Duodenal mucosa (tissue), 2 donors: ENCODE data around the gene ANKRD12.

Experiments
- H3K27ac ChIP-seq: one replicate; pipeline ENCODE4 v1.7.0; 2013; ENCODE audit warnings: low read depth, low read length
- H3K27me3 ChIP-seq, 2 donors: one replicate each; pipeline ENCODE4 v1.7.0; 2013; ENCODE audit warnings: low read length in 2 of 2, control low read depth in 1 of 2; ENCODE audit not compliant: insufficient read depth in 2 of 2, control insufficient read depth in 1 of 2
- H3K36me3 ChIP-seq, 2 donors: one replicate each; pipeline ENCODE4 v1.7.0; 2013; ENCODE audit warnings: low read length in 2 of 2, control low read depth in 1 of 2; ENCODE audit not compliant: insufficient read depth in 2 of 2, control insufficient read depth in 1 of 2
- H3K4me1 ChIP-seq, 2 donors: one replicate each; pipeline ENCODE4 v1.7.0; 2013; ENCODE audit warnings: low read length in 2 of 2, control low read depth in 1 of 2; ENCODE audit not compliant: insufficient read depth in 2 of 2, control insufficient read depth in 1 of 2
- H3K4me3 ChIP-seq, 2 donors: one replicate each; pipeline ENCODE4 v1.7.0; 2013; ENCODE audit warnings: low read length in 2 of 2, low read depth in 1 of 2
- H3K9ac ChIP-seq, 2 donors: one replicate each; pipeline ENCODE4 v1.7.0; 2013; ENCODE audit warnings: low read length in 2 of 2, low read depth in 1 of 2
- H3K9me3 ChIP-seq, 2 donors: one replicate each; pipeline ENCODE4 v1.7.0; 2013; ENCODE audit warnings: low read length in 2 of 2, control low read depth in 1 of 2; ENCODE audit not compliant: control insufficient read depth in 1 of 2

Gene ANKRD12

GRCh38 chr18:9275890-9276289 is 139.3 kb downstream of the ANKRD12 start:
- Histone ChIP-seq H3K9me3 (no peaks in the 10 kb centered on the region), H3K27ac (no peak overlapping the region), H3K36me3 (peaks cover 7 to 39% of the 10 kb centered on the region in 2 donors), H3K4me3 (no peak overlapping the region), H3K27me3 (no peaks in the 10 kb centered on the region), H3K9ac (no peak overlapping the region), H3K4me1 (no peaks in the 10 kb centered on the region)

GRCh38 chr18:9278028-9278427 is 141.4 kb downstream of the ANKRD12 start:
- no peak overlapping the region for H3K4me3 ChIP-seq
- peaks cover 3 to 38% of the 10 kb centered on the region in 2 donors for H3K36me3 ChIP-seq
- H3K9me3 ChIP-seq: no peaks in the 10 kb centered on the region
- no peaks in the 10 kb centered on the region for H3K27me3 ChIP-seq
- H3K27ac ChIP-seq: no peak overlapping the region
- H3K4me1 ChIP-seq: no peaks in the 10 kb centered on the region
- H3K9ac ChIP-seq: no peak overlapping the region

- H3K36me3 ChIP-seq: peaks cover 3 to 33% of the 10 kb centered on the region in 2 donors
- no peak overlapping the region for H3K9ac ChIP-seq
- no peak overlapping the region for H3K4me3 ChIP-seq
These were observed 144.3 kb downstream of the ANKRD12 start for GRCh38 chr18:9280849-9281248.

GRCh38 chr18:9281780-9282179 is 145.2 kb downstream of the ANKRD12 start:
- Histone ChIP-seq H3K4me1 (no peaks in the 10 kb centered on the region), H3K9me3 (peaks cover 0 to 2% of the 10 kb centered on the region in 2 donors), H3K9ac (no peak overlapping the region), H3K27me3 (no peaks in the 10 kb centered on the region), H3K27ac (no peak overlapping the region), H3K4me3 (no peak overlapping the region), H3K36me3 (peaks cover 3 to 33% of the 10 kb centered on the region in 2 donors)

More at GRCh38 chr18:9280849-9281248, 144.3 kb downstream of the ANKRD12 start:
- Histone ChIP-seq H3K9me3 (no peaks in the 10 kb centered on the region), H3K27ac (no peak overlapping the region), H3K27me3 (no peaks in the 10 kb centered on the region), H3K4me1 (no peaks in the 10 kb centered on the region)

- Histone ChIP-seq H3K27me3 (no peaks in the 10 kb centered on the region), H3K4me3 (no peak overlapping the region), H3K4me1 (no peaks in the 10 kb centered on the region), H3K36me3 (peaks cover 0 to 18% of the 10 kb centered on the region in 2 donors), H3K9ac (no peak overlapping the region), H3K9me3 (peaks cover 0 to 2% of the 10 kb centered on the region in 2 donors), H3K27ac (no peak overlapping the region)
These were observed 147.2 kb downstream of the ANKRD12 start for GRCh38 chr18:9283791-9284190.

- Histone ChIP-seq H3K27ac (no peak overlapping the region), H3K9me3 (peaks cover 0 to 3% of the 10 kb centered on the region in 2 donors), H3K36me3 (peaks cover 0 to 5% of the 10 kb centered on the region in 2 donors), H3K4me3 (no peak overlapping the region), H3K9ac (no peak overlapping the region), H3K27me3 (no peaks in the 10 kb centered on the region), H3K4me1 (no peaks in the 10 kb centered on the region)
These were observed 149.0 kb downstream of the ANKRD12 start for GRCh38 chr18:9285604-9286003.

GRCh38 chr18:9287036-9287435 is 150.5 kb downstream of the ANKRD12 start:
- peaks cover 0 to 5% of the 10 kb centered on the region in 2 donors for H3K9me3 ChIP-seq
- no peak overlapping the region for H3K27ac ChIP-seq
- H3K4me1 ChIP-seq: no peaks in the 10 kb centered on the region
- H3K36me3 ChIP-seq: no peaks in the 10 kb centered on the region
- H3K4me3 ChIP-seq: no peak overlapping the region
- H3K9ac ChIP-seq: no peak overlapping the region
- no peaks in the 10 kb centered on the region for H3K27me3 ChIP-seq

- H3K27me3 ChIP-seq: no peaks in the 10 kb centered on the region
- no peak overlapping the region for H3K4me3 ChIP-seq
- H3K9ac ChIP-seq: no peak overlapping the region
- peaks cover 11% of the 10 kb centered on the region in 2 donors for H3K9me3 ChIP-seq
- H3K36me3 ChIP-seq: no peaks in the 10 kb centered on the region
- H3K27ac ChIP-seq: no peak overlapping the region
- H3K4me1 ChIP-seq: no peaks in the 10 kb centered on the region
These were observed 153.1 kb downstream of the ANKRD12 start for GRCh38 chr18:9289698-9290097.

- Histone ChIP-seq H3K9me3 (peaks cover 11% of the 10 kb centered on the region in 2 donors), H3K9ac (no peak overlapping the region), H3K27me3 (no peaks in the 10 kb centered on the region), H3K36me3 (no peaks in the 10 kb centered on the region), H3K4me1 (no peaks in the 10 kb centered on the region), H3K4me3 (no peak overlapping the region), H3K27ac (no peak overlapping the region)
These were observed 153.6 kb downstream of the ANKRD12 start for GRCh38 chr18:9290156-9290555.

GRCh38 chr18:9292047-9292446 is 155.5 kb downstream of the ANKRD12 start:
- Histone ChIP-seq H3K9ac (no peak overlapping the region), H3K27ac (no peak overlapping the region), H3K4me1 (no peaks in the 10 kb centered on the region), H3K36me3 (no peaks in the 10 kb centered on the region), H3K9me3 (peaks cover 9 to 11% of the 10 kb centered on the region in 2 donors), H3K4me3 (no peak overlapping the region), H3K27me3 (no peaks in the 10 kb centered on the region)

- Histone ChIP-seq H3K4me3 (no peak overlapping the region), H3K9ac (no peak overlapping the region), H3K27me3 (no peaks in the 10 kb centered on the region), H3K9me3 (peaks cover 9 to 11% of the 10 kb centered on the region in 2 donors), H3K36me3 (no peaks in the 10 kb centered on the region), H3K4me1 (no peaks in the 10 kb centered on the region), H3K27ac (no peak overlapping the region)
These were observed 157.4 kb downstream of the ANKRD12 start for GRCh38 chr18:9293948-9294347.
